ENCODE results near the gene ALPK3. TPM values are rescaled to one million over a fixed set of nuclear protein-coding genes. Genes with fewer than 3 reads are reported as not detected.

Gene ALPK3
- total RNA-seq, 1 experiment from 2014 or later: 17.7 TPM

DNA sequence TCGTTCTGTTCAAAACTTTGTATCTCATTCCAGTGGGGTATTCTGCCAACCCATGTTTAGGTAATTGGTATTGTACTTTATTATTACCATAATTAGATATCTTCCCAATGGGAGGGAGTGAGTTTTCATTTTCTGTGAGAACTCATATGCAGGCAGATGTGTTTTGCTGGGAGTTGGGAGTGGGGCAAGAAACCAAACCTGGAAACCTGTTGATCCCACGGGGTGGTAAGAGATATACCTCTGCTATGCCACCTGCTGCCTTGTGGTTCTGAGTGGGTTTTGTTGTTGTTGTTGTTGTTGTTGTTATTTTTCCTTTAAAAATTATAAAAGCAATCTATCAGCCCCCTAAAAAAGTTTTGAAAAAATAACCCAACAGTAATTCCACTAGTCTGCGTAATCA, 36.7 kb upstream of the ALPK3 start:
- no peak for TF ChIP-seq CTCF (conservative IDR thresholded peaks at IDR 0.05)

More for the DNA sequence above, 36.7 kb upstream of the ALPK3 start:
- Histone ChIP-seq H3K23me2 (ENCODE audit: insufficient read length, low read depth, low read length, poor library complexity, severe bottlenecking) (no peaks in the 10 kb centered on the region), H3K4ac (ENCODE audit: low read depth, low read length) (no peak overlapping the region), H2BK120ac (ENCODE audit: low read depth, low read length, poor library complexity, severe bottlenecking) (no peak overlapping the region), H2AK5ac (ENCODE audit: insufficient read length, low read length) (no peak overlapping the region), H3K79me2 (ENCODE audit: insufficient read depth, low read length) (no peaks in the 10 kb centered on the region), H2AFZ (ENCODE audit: low read length) (no peak overlapping the region), H3T11ph (ENCODE audit: low read length) (no peak overlapping the region), H3K27me3 (ENCODE audit: insufficient read depth, low read length) (no peaks in the 10 kb centered on the region), H4K91ac (ENCODE audit: insufficient read length, low read depth, low read length) (no peak overlapping the region), H3K4me1 (ENCODE audit: insufficient read depth, low read length) (no peaks in the 10 kb centered on the region; the same call in 1 of the 2 replicates), H3K14ac (ENCODE audit: insufficient read depth, low read length) (no peak overlapping the region), H2BK12ac (ENCODE audit: insufficient read length, low read depth, low read length) (no peak overlapping the region), H4K5ac (ENCODE audit: insufficient read length, low read depth, low read length) (no peak overlapping the region), H3K18ac (ENCODE audit: insufficient read length, low read depth, low read length) (no peak overlapping the region), H2BK5ac (ENCODE audit: insufficient read length, low read length) (no peak overlapping the region), H3K9me3 (ENCODE audit: control insufficient read depth, low read depth, low read length) (no peaks in the 10 kb centered on the region), H3K56ac (ENCODE audit: insufficient read length, low read depth, low read length) (no peak overlapping the region), H2BK20ac (ENCODE audit: low read depth, low read length, poor library complexity, severe bottlenecking) (no peak overlapping the region), H4K20me1 (ENCODE audit: control insufficient read depth, insufficient read depth, insufficient read length) (no peaks in the 10 kb centered on the region), H3K79me1 (ENCODE audit: insufficient read depth, low read depth, low read length, poor library complexity, severe bottlenecking) (no peaks in the 10 kb centered on the region), H2BK15ac (ENCODE audit: low read depth, low read length) (no peak overlapping the region), H3K9ac (ENCODE audit: extremely low read depth, insufficient read length, low read length) (no peak overlapping the region), H3K23ac (ENCODE audit: insufficient read length, low read depth, low read length) (no peak overlapping the region), H3K27ac (ENCODE audit: insufficient read length, low read depth, low read length) (no peak overlapping the region), H4K8ac (replicated peaks; ENCODE audit: insufficient read length, low read depth, low read length) (no peak overlapping the region), H3K4me2 (ENCODE audit: insufficient read depth, insufficient read length, low read length) (no peak overlapping the region)
- H3K36me3 Mint-ChIP-seq (ENCODE audit: insufficient read depth in 1 of 3, low read depth in 3 of 3): peaks cover 32 to 37% (median 32%) of the 10 kb centered on the region in 3 experiments
- H3K27ac Mint-ChIP-seq: no peak overlapping the region
- peaks cover 27 to 28% of the 10 kb centered on the region in 2 experiments for H3K4me1 Mint-ChIP-seq
- no peaks in the 10 kb centered on the region for H3K27me3 Mint-ChIP-seq (ENCODE audit: low read depth)
- no peaks in the 10 kb centered on the region; a peak in 2 of 5 replicates for H3K9me3 Mint-ChIP-seq
- no peak overlapping the region for H3K4me3 Mint-ChIP-seq
- no peak for DNase-seq
- no CpG with 5 or more reads among the region's 3 CpGs for WGBS (ENCODE audit: extremely low coverage, insufficient read length, low lambda C conversion rate)

Data from H9 (cell line).